D721Med (cell line): ENCODE results near the gene CHCHD5.
"Not testable (repeated sequence)": the region's sequence is repeated elsewhere in the genome, so short reads cannot be mapped to it uniquely, and the experiment has no call there.

Source experiments
- DNase-seq: peaks from one replicate; pipeline ENCODE4 v3.0.0; 2011; ENCODE audit warnings: low spot score; ENCODE audit not compliant: insufficient read length
- FAIRE-seq: peaks from 2 replicates; lab custom pipeline; 2011; peaks lifted over from hg19 to GRCh38; lab: Jason Lieb, UNC
- CTCF ChIP-seq: IDR thresholded peaks from 2 replicates; pipeline ENCODE4 v1.5.1; 2012; ENCODE audit warnings: mild to moderate bottlenecking, control low read depth; ENCODE audit not compliant: insufficient read depth; ENCODE audit errors: missing control alignments

The CHCHD5 gene

GRCh38 chr2:112584134-112584890 is at the start of gene CHCHD5:
CHCHD5 (plus strand) TSS chr2:112584609; CDS start chr2:112584648, 39 bp downstream.
- peak; percentile 27 for TF ChIP-seq CTCF
- FAIRE-seq (no peak), DNase-seq (peak; percentile 53)

- TF ChIP-seq CTCF: no peak
- no peak for FAIRE-seq
These were observed 49.6 kb upstream of the CHCHD5 start for GRCh38 chr2:112534826-112535225.

GRCh38 chr2:112536665-112537064 is 47.7 kb upstream of the CHCHD5 start:
- FAIRE-seq: not testable (repeated sequence)

More at GRCh38 chr2:112534826-112535225, 49.6 kb upstream of the CHCHD5 start:
- no peak for DNase-seq

GRCh38 chr2:112539306-112539705 is 45.1 kb upstream of the CHCHD5 start:
- no peak for TF ChIP-seq CTCF
- no peak for FAIRE-seq
- DNase-seq: no peak

More at GRCh38 chr2:112536665-112537064, 47.7 kb upstream of the CHCHD5 start:
- not testable (repeated sequence) for DNase-seq

- no peak for FAIRE-seq
- DNase-seq: no peak
- TF ChIP-seq CTCF: no peak
These were observed 43.5 kb upstream of the CHCHD5 start for GRCh38 chr2:112540906-112541305.

GRCh38 chr2:112541315-112542122 is 42.9 kb upstream of the CHCHD5 start:
- DNase-seq: peak; percentile 35
- no peak for FAIRE-seq
- TF ChIP-seq CTCF: no peak

- FAIRE-seq: no peak
- peak; percentile 70 for DNase-seq
- TF ChIP-seq CTCF: no peak
These were observed 42.1 kb upstream of the CHCHD5 start, which contains the start of gene POLR1B for GRCh38 chr2:112542123-112542983. POLR1B (plus strand) TSS chr2:112542465; CDS start chr2:112542495, 30 bp downstream.
